Keratinocyte (primary cell): ENCODE results near the gene CMIP. TPM values are rescaled to one million over a fixed set of nuclear protein-coding genes. Genes with fewer than 3 reads are reported as not detected.
A peak's percentile ranks its signal among the peaks of the same experiment; 100 is the strongest.

Experiments
- DNase-seq: peaks from one replicate; pipeline ENCODE4 v3.0.0-alpha.2; 2011; ENCODE audit warnings: low read depth, missing footprints, low spot score
- FAIRE-seq: peaks from 2 replicates; lab custom pipeline; 2011; peaks lifted over from hg19 to GRCh38; lab: Jason Lieb, UNC
- H2AFZ ChIP-seq: 2 replicates; pipeline ENCODE4 v1.6.0; 2012; ENCODE audit warnings: low read length, control low read depth, inconsistent platforms; ENCODE audit not compliant: control insufficient read depth
- H3K27ac ChIP-seq: 2 replicates; pipeline ENCODE4 v1.5.1; 2011; ENCODE audit warnings: low read length; ENCODE audit not compliant: control insufficient read depth, insufficient read depth
- H3K27me3 ChIP-seq: 3 replicates; pipeline ENCODE4 v1.6.0; 2011; ENCODE audit warnings: low read length; ENCODE audit not compliant: control insufficient read depth, insufficient read depth; ENCODE audit errors: extremely low read depth
- H3K36me3 ChIP-seq, 2 experiments: 2 replicates in 1 of 2; 3 replicates in 1 of 2; pipeline ENCODE4 v1.5.1; 2011; ENCODE audit warnings: low read length in 2 of 2, mild to moderate bottlenecking in 1 of 2; ENCODE audit not compliant: control insufficient read depth in 2 of 2, insufficient read depth in 2 of 2; ENCODE audit errors: extremely low read depth in 1 of 2
- H3K4me1 ChIP-seq: 3 replicates; pipeline ENCODE4 v1.5.1; 2011; ENCODE audit warnings: low read length; ENCODE audit not compliant: control insufficient read depth, insufficient read depth; ENCODE audit errors: extremely low read depth
- H3K4me2 ChIP-seq: 3 replicates; pipeline ENCODE4 v1.6.0; 2011; ENCODE audit warnings: low read depth, low read length; ENCODE audit not compliant: control insufficient read depth, insufficient read depth; ENCODE audit errors: extremely low read depth
- H3K4me3 ChIP-seq, 3 experiments: fragments of 200-600 bp in 1 of 3; sonication (generic) in 1 of 3; 2 replicates in 2 of 3; 3 replicates in 1 of 3; pipeline ENCODE4 v1.5.1; 2011 to 2016; ENCODE audit warnings: low read length in 3 of 3, mild to moderate bottlenecking in 3 of 3, control low read depth in 2 of 3, inconsistent platforms in 1 of 3, low read depth in 1 of 3, mixed read lengths in 1 of 3, mixed run types in 1 of 3, moderate library complexity in 1 of 3; ENCODE audit not compliant: control insufficient read depth in 2 of 3, insufficient read depth in 2 of 3; ENCODE audit errors: extremely low read depth in 1 of 3
- H3K79me2 ChIP-seq: 2 replicates; pipeline ENCODE4 v1.6.0; 2012; ENCODE audit warnings: low read length; ENCODE audit not compliant: control insufficient read depth, insufficient read depth
- H3K9ac ChIP-seq: 3 replicates; pipeline ENCODE4 v1.6.0; 2011; ENCODE audit warnings: low read length; ENCODE audit not compliant: control insufficient read depth, insufficient read depth; ENCODE audit errors: extremely low read depth
- H3K9me1 ChIP-seq: 3 replicates; pipeline ENCODE4 v1.6.0; 2011; ENCODE audit warnings: low read length; ENCODE audit not compliant: control insufficient read depth, insufficient read depth; ENCODE audit errors: extremely low read depth
- H3K9me3 ChIP-seq: 2 replicates; pipeline ENCODE4 v1.5.1; 2012; ENCODE audit warnings: low read depth, low read length; ENCODE audit not compliant: control insufficient read depth
- H4K20me1 ChIP-seq: 3 replicates; pipeline ENCODE4 v1.6.0; 2011; ENCODE audit warnings: low read length; ENCODE audit not compliant: control insufficient read depth, insufficient read depth; ENCODE audit errors: extremely low read depth
- EZH2 ChIP-seq: IDR thresholded peaks from one replicate; pipeline ENCODE4 v1.6.1; 2012; ENCODE audit warnings: inconsistent platforms, mild to moderate bottlenecking, low read length, moderate library complexity
- dilution Hi-C: fragments of 300-500 bp; cut with MboI; formaldehyde crosslinking; loops from one replicate; pipeline ENCODE4 v1.7.0; 2020; ENCODE audit warnings: low sequenced_read_pairs; ENCODE audit not compliant: extremely low pct_ligation_motif_present
- polyA plus RNA-seq, 5 experiments: library from polyadenylated mRNA; depleted of rRNA in 3 of 5; stranded (reverse) in 3 of 5; stranded (forward) in 1 of 5; unstranded in 1 of 5; fragments of >200 nt; gene quantifications; 1 replicate in 1 of 5; 2 replicates in 3 of 5; 3 replicates in 1 of 5; pipeline versions ENCODE4 v1.2.1 to v1.2.3, GENCODE V29; 2011 to 2012; ENCODE audit warnings: missing spikeins in 2 of 5, low read depth in 1 of 5, low replicate concordance in 1 of 5
- TF ChIP-seq, protein P1 (sequence below), 3 experiments: IDR thresholded peaks in 1 of 3; conservative IDR thresholded peaks in 1 of 3; optimal IDR thresholded peaks in 1 of 3; 2 replicates in 2 of 3; 3 replicates in 1 of 3; pipeline versions ENCODE3 to v1.5.1; 2011; ENCODE audit warnings: low read length in 3 of 3, mild to moderate bottlenecking in 3 of 3, moderate library complexity in 2 of 3, control low read depth in 1 of 3, inconsistent platforms in 1 of 3; ENCODE audit not compliant: insufficient read depth in 2 of 3; ENCODE audit errors: extremely low read depth in 1 of 3

Gene CMIP
- polyA plus RNA-seq, 1 donor (not counting 4 experiments of a cell fraction or from before 2014, with no cell fraction given), result 5.0 TPM

DNA sequence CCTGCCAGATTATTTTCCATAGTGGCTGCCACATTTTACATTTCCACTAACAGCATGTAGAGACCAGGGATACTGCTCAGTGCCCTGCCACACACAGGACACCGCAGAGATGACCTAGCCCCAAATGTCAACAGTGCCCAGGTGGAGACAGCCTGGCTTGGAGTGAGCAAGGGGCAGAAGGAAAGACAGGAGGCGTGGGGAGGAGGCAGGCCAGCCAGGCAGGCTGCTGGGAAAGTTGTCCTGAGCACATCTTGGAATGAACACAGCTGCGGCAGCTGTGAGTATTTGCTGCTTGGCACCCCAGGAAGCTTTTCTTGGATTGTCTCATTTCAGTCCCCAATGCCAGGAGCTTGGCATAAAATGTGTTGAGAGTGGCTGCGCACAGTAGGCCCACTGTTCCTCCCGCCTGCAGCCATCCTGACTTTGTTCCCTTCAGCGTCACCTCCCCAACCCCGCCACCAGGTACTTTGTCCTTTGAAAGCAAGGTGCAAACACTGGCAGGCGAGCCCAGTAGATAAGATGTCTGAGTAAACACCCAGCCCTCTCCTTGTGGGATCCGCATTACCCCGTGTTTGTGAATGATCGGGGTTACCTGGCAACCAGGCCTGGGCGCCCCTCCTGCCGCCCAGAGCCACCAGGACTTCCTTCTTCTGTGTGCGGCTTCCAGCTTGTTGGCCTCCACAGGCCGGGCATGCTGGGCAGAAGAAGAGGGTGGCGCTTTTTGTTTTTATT is 114.0 kb downstream of the CMIP start:
- dilution Hi-C loops, result no loop called here
- Histone ChIP-seq H3K79me2 (peaks cover 94% of the 10 kb centered on the region), H3K27ac (peak overlapping the region; percentile 53), H3K4me1 (peaks cover 33% of the 10 kb centered on the region), H2AFZ (no peak overlapping the region), H3K27me3 (no peaks in the 10 kb centered on the region), H3K36me3 (peaks cover 5 to 11% of the 10 kb centered on the region in 2 experiments), H3K9me3 (no peaks in the 10 kb centered on the region), H3K4me2 (peak overlapping the region; percentile 41), H3K4me3 (no peak overlapping the region), H3K9ac (peak overlapping the region; percentile 67), H4K20me1 (peaks cover 19% of the 10 kb centered on the region), H3K9me1 (peaks cover 17% of the 10 kb centered on the region)
- FAIRE-seq (no peak), DNase-seq (no peak)
- TF ChIP-seq EZH2, result no peak
- TF ChIP-seq, protein P1, sequence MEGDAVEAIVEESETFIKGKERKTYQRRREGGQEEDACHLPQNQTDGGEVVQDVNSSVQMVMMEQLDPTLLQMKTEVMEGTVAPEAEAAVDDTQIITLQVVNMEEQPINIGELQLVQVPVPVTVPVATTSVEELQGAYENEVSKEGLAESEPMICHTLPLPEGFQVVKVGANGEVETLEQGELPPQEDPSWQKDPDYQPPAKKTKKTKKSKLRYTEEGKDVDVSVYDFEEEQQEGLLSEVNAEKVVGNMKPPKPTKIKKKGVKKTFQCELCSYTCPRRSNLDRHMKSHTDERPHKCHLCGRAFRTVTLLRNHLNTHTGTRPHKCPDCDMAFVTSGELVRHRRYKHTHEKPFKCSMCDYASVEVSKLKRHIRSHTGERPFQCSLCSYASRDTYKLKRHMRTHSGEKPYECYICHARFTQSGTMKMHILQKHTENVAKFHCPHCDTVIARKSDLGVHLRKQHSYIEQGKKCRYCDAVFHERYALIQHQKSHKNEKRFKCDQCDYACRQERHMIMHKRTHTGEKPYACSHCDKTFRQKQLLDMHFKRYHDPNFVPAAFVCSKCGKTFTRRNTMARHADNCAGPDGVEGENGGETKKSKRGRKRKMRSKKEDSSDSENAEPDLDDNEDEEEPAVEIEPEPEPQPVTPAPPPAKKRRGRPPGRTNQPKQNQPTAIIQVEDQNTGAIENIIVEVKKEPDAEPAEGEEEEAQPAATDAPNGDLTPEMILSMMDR (optimal IDR thresholded peaks at IDR 0.05 in 1 of 3, IDR thresholded peaks at IDR 0.05 in 1 of 3, conservative IDR thresholded peaks at IDR 0.05 in 1 of 3; ENCODE audit: extremely low read depth in 1 of 3, insufficient read depth in 2 of 3, low read length in 3 of 3), result no peak

GRCh38 chr16:81560979-81561657 is 116.5 kb downstream of the CMIP start:
- dilution Hi-C loops, result no loop called here
- TF ChIP-seq EZH2, result no peak
- TF ChIP-seq, protein P1 (optimal IDR thresholded peaks at IDR 0.05 in 1 of 3, IDR thresholded peaks at IDR 0.05 in 1 of 3, conservative IDR thresholded peaks at IDR 0.05 in 1 of 3; ENCODE audit: extremely low read depth in 1 of 3, insufficient read depth in 2 of 3, low read length in 3 of 3), result no peak
- H3K4me2 ChIP-seq, result no peak overlapping the region
- H3K4me3 ChIP-seq, result no peak overlapping the region
- no peaks in the 10 kb centered on the region for H3K27me3 ChIP-seq
- no peaks in the 10 kb centered on the region for H3K9me3 ChIP-seq
- H3K79me2 ChIP-seq, result peaks cover 93% of the 10 kb centered on the region
- no peak overlapping the region for H3K27ac ChIP-seq
- H3K4me1 ChIP-seq, result peaks cover 37% of the 10 kb centered on the region
- FAIRE-seq (no peak), DNase-seq (no peak)
- peaks cover 22% of the 10 kb centered on the region for H4K20me1 ChIP-seq
- H2AFZ ChIP-seq, result no peak overlapping the region
- H3K36me3 ChIP-seq, result peaks cover 3 to 8% of the 10 kb centered on the region in 2 experiments
- H3K9me1 ChIP-seq, result peaks cover 20% of the 10 kb centered on the region
- H3K9ac ChIP-seq, result no peak overlapping the region
